ENCODE measurements around the gene RTP1.

Gene RTP1

DNA sequence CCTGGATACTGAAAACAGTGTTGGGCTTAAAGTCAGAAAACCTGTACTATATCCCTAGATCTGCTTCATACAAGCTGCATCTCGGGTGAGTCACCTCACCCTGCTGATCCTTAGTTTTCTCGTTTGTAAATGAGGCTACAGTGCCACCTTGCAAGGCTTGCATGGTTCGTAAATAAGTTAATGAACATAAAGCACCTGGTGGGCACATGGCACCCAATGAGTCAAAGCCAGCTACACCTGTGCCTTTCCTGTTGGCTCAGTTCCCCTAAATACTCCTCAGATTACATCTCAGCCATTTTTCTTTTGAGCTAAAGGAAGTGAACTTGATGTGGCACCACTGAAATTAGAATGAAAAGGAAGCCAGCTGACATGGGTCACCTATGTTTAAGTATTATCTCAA is 26.5 kb downstream of the RTP1 start:
- Histone ChIP-seq H3K4me1 (ENCODE audit: control insufficient read depth, low read length) (peaks cover 5% of the 10 kb centered on the region; the same call in 1 of the 2 replicates), H3K9me2 (replicated peaks; ENCODE audit: control insufficient read depth, low read length) (no peaks in the 10 kb centered on the region)

DNA sequence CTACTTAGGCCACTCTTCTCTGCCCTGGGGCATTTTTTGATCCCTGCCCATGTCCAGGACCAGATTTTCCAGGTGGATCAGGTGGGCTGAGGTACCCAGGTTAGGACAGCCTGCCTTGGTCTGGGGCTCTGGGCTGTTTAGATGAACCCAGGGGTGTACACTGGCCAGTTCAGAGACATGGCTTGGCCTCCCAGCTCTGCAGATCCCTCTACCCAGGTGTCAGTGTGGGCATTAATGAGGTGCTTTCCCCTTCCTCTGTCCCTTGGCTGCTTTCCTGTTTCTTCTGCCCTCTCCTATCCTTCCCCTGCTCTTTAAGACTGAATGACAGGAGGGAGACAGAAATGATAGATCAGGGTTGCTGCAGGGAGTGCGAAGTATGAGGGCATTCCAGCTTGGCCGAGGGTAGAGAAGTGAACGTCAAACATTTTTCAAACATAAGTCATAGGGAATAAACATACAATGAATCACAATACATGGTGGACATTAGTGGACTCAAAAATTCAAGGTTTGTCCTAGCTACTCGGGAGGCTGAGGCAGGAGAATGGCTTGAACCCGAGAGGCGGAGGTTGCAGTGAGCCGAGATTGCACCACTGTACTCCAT is 30.5 kb downstream of the RTP1 start:
- H3K4me3 ChIP-seq (ENCODE audit: low read length): no peak overlapping the region
- no peak overlapping the region for H3K4me2 ChIP-seq (ENCODE audit: low read length)
- no peaks in the 10 kb centered on the region for H3K79me2 ChIP-seq (ENCODE audit: control insufficient read depth, low read length)
- H3K4me1 ChIP-seq (ENCODE audit: control insufficient read depth, low read length): peaks cover 5% of the 10 kb centered on the region; the same call in 1 of the 2 replicates
- peaks cover 19% of the 10 kb centered on the region for H3K27me3 ChIP-seq (ENCODE audit: control insufficient read depth, low read length)
- no peaks in the 10 kb centered on the region for H3K9me3 ChIP-seq (ENCODE audit: control insufficient read depth, insufficient read depth, low read length)
- H3K9me2 ChIP-seq (replicated peaks; ENCODE audit: control insufficient read depth, low read length): no peaks in the 10 kb centered on the region; the same call in 1 of the 2 replicates
- H4K20me1 ChIP-seq (ENCODE audit: control insufficient read depth, insufficient read depth, low read depth, low read length): no peaks in the 10 kb centered on the region
- H3K36me3 ChIP-seq (ENCODE audit: control insufficient read depth, low read length): no peaks in the 10 kb centered on the region
- TF ChIP-seq, protein P1, sequence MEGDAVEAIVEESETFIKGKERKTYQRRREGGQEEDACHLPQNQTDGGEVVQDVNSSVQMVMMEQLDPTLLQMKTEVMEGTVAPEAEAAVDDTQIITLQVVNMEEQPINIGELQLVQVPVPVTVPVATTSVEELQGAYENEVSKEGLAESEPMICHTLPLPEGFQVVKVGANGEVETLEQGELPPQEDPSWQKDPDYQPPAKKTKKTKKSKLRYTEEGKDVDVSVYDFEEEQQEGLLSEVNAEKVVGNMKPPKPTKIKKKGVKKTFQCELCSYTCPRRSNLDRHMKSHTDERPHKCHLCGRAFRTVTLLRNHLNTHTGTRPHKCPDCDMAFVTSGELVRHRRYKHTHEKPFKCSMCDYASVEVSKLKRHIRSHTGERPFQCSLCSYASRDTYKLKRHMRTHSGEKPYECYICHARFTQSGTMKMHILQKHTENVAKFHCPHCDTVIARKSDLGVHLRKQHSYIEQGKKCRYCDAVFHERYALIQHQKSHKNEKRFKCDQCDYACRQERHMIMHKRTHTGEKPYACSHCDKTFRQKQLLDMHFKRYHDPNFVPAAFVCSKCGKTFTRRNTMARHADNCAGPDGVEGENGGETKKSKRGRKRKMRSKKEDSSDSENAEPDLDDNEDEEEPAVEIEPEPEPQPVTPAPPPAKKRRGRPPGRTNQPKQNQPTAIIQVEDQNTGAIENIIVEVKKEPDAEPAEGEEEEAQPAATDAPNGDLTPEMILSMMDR (IDR thresholded peaks at IDR 0.05; ENCODE audit: low read depth, low read length, poor library complexity, severe bottlenecking): no peak
- TF ChIP-seq EZH2phosphoT487 (IDR thresholded peaks at IDR 0.05; ENCODE audit: borderline replicate concordance, low read length): no peak
- no peaks in the 10 kb centered on the region for H3F3A ChIP-seq (ENCODE audit: control insufficient read depth, insufficient read depth)
- no peak overlapping the region for H3K27ac ChIP-seq (ENCODE audit: low read depth, low read length)

More for the DNA sequence above, 26.5 kb downstream of the RTP1 start:
- TF ChIP-seq, protein P1 (IDR thresholded peaks at IDR 0.05; ENCODE audit: low read depth, low read length, poor library complexity, severe bottlenecking): no peak
- no peak for TF ChIP-seq EZH2phosphoT487 (IDR thresholded peaks at IDR 0.05; ENCODE audit: borderline replicate concordance, low read length)
- Histone ChIP-seq H4K20me1 (ENCODE audit: control insufficient read depth, insufficient read depth, low read depth, low read length) (no peaks in the 10 kb centered on the region), H3K27ac (ENCODE audit: low read depth, low read length) (no peak overlapping the region), H3K9me3 (ENCODE audit: control insufficient read depth, insufficient read depth, low read length) (no peaks in the 10 kb centered on the region), H3K79me2 (ENCODE audit: control insufficient read depth, low read length) (no peaks in the 10 kb centered on the region), H3K4me3 (ENCODE audit: low read length) (no peak overlapping the region), H3K27me3 (ENCODE audit: control insufficient read depth, low read length) (peaks cover 5% of the 10 kb centered on the region; the same call in 1 of the 2 replicates), H3K36me3 (ENCODE audit: control insufficient read depth, low read length) (no peaks in the 10 kb centered on the region), H3K4me2 (ENCODE audit: low read length) (no peak overlapping the region), H3F3A (ENCODE audit: control insufficient read depth, insufficient read depth) (no peaks in the 10 kb centered on the region)

DNA sequence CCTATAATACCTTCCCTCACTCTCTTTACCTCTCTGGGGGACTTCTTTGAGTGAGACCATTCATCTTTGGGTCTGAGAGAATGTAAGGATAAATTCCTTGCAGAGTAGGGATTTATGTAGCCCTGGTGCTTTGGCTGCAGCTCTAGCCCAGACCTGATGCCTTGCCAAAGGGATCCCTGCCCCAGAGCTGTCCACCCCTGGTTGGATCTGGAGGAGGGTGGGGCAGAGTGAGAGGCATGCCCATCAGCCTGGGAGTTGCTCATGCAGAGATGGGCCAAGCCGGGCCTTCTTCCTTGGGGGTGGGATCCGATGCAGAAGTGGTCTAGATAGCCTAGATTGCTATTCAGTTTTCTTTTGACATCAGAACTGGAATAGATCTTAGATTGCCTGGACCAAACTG is 31.5 kb downstream of the RTP1 start:
- Histone ChIP-seq H3K27me3 (ENCODE audit: control insufficient read depth, low read length) (peaks cover 14% of the 10 kb centered on the region), H3K9me3 (ENCODE audit: control insufficient read depth, insufficient read depth, low read length) (no peaks in the 10 kb centered on the region), H4K20me1 (ENCODE audit: control insufficient read depth, insufficient read depth, low read depth, low read length) (no peaks in the 10 kb centered on the region), H3K9me2 (replicated peaks; ENCODE audit: control insufficient read depth, low read length) (no peaks in the 10 kb centered on the region; the same call in 1 of the 2 replicates), H3F3A (ENCODE audit: control insufficient read depth, insufficient read depth) (no peaks in the 10 kb centered on the region), H3K4me3 (ENCODE audit: low read length) (no peak overlapping the region), H3K4me2 (ENCODE audit: low read length) (no peak overlapping the region), H3K27ac (ENCODE audit: low read depth, low read length) (no peak overlapping the region), H3K79me2 (ENCODE audit: control insufficient read depth, low read length) (no peaks in the 10 kb centered on the region), H3K4me1 (ENCODE audit: control insufficient read depth, low read length) (peaks cover 3% of the 10 kb centered on the region; the same call in 1 of the 2 replicates), H3K36me3 (ENCODE audit: control insufficient read depth, low read length) (no peaks in the 10 kb centered on the region)
- TF ChIP-seq, protein P1 (IDR thresholded peaks at IDR 0.05; ENCODE audit: low read depth, low read length, poor library complexity, severe bottlenecking): no peak
- no peak for TF ChIP-seq EZH2phosphoT487 (IDR thresholded peaks at IDR 0.05; ENCODE audit: borderline replicate concordance, low read length)
